Right ventricle myocardium inferior (tissue), 1 donor: ENCODE results near the gene NR1H2. TPM values are rescaled to one million over a fixed set of nuclear protein-coding genes. Genes with fewer than 3 reads are reported as not detected.
A peak's percentile ranks its signal among the peaks of the same experiment; 100 is the strongest.
"Not testable (repeated sequence)": the region's sequence is repeated elsewhere in the genome, so short reads cannot be mapped to it uniquely, and the experiment has no call there.

Experiments
- ATAC-seq: fragments of 200-7000 bp; cut with Tn5 transposase; one replicate; pipeline ENCODE4 v1.9.1; 2020; ENCODE audit warnings: mild to moderate bottlenecking, moderate library complexity
- DNase-seq: peaks from one replicate; pipeline ENCODE4 v3.0.0; 2021; ENCODE audit errors: missing footprints
- intact Hi-C: fragments of 100-400 bp; cut with DNase I; formaldehyde crosslinking; loops from one replicate; pipeline ENCODE4 v1.11.0; 2022
- total RNA-seq: library from RNA; stranded (reverse); fragmentation: NEBNext Ultra II Directional; extraction: Animal tissue kit (Norgen Biotek cat#: 25700); gene quantifications from one replicate; pipeline ENCODE4 v1.2.1, GENCODE V29; 2021
- donor health status: DM: no; HTN: yes; CAD: no; lungs with severe emphysema.

Gene NR1H2
- total RNA-seq, 1 donor from 2014 or later = 69.5 TPM

DNA sequence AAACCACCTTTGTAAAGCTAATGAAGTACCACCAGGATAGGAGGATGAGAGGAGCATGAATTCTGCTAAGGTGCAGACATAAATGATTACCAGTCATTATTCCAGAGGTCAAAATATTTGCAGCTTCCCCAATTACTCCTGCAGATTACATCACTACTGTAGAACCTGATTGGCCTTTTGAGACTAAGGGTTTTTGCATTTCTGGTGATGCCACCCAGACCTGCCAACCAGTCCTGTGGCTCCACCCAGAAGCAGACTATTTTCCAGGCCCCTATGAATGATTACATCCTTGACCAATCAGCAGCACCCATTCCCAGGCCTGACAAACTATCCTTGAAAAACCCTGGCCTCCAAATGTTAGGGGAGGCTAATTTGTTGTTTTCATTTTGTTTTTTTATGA is 35.9 kb upstream of the NR1H2 start:
- DNase-seq (no peak), ATAC-seq (no peak)
- intact Hi-C loops = no loop called here

GRCh38 chr19:50341091-50341564 is 35.1 kb upstream of the NR1H2 start:
- no peak for DNase-seq
- intact Hi-C loops = no loop called here
- peak; percentile 78 for ATAC-seq

DNA sequence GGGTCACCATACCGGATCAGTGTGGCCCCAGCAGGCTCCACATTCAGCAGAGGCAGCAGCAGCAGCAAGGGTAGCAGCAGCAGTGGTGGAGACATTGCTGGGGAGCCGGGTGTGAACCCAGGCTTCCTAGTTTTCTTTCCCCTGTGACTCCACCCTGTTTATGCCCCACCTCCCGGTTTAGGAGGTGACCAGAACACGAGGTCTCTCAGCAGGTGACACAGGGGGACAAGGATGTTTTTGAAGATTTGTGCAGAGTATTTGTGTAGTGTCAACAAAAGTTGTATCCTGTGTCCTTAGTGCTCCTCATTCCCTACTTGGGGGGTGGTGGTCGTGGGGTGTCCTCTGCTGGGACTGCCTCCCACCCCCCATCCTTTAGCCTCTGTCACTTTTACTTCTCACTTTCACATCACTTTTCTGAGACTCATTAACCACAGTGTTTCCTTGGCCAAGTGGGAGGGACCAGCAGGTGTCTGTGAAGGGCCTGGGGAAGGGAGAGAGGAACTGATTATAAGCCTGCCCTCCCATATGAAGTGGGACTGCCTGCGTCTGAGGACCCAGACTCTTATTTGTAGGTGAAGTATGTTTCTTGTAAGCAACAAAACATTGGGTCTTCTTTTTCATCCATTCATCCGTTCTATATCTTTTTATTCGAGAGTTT is 31.5 kb upstream of the NR1H2 start:
- no peak for DNase-seq
- ATAC-seq = no peak
- intact Hi-C loops = no loop called here

GRCh38 chr19:50347089-50347581 is 29.1 kb upstream of the NR1H2 start:
- DNase-seq, ATAC-seq, intact Hi-C loops: not testable (repeated sequence)

- ATAC-seq (no peak), DNase-seq (no peak)
- intact Hi-C loops = no loop called here
Measured at GRCh38 chr19:50349277-50350057, 26.8 kb upstream of the NR1H2 start.

DNA sequence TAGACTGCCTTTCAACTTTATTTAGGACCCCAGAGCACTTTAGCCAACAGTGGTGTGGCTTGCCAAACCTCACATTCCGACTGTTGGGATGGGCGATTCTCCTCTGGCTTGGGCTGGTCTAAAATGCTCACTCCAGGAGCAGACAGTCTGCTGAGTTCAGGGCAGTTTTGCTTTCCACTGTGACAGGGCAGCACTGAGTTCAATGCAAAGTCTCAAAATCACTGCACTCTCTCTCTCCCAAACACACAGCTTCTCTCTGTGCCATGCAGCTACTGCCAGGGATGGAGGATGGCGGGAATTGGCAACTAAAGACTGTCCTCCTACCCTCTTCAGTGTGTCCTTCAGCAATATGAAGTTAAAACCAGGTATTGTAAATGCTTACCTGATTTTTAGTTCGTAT is 24.0 kb upstream of the NR1H2 start:
- DNase-seq (no peak), ATAC-seq (no peak)
- intact Hi-C loops = no loop called here

DNA sequence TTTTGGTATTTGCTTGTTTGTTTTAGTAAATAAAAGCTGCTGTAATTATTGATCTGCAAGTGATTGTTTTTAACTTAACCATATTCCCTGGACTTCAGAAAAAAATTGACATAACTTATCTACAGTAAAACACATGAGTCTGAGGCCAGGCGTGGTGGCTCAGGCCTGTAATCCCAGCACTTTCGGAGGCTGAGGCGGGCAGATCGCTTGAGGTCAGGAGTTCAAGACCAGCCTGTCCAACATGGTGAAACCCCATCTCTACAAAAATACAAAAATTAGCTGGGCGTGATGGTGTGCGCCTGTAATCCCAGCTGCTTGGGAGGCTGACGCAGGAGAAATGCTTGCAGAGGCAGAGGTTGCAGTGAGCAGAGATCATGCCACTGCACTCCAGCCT is 22.8 kb upstream of the NR1H2 start:
- DNase-seq, ATAC-seq, intact Hi-C loops: not testable (repeated sequence)

GRCh38 chr19:50356691-50357177 is 19.5 kb upstream of the NR1H2 start:
- intact Hi-C loops = loop anchor here (1.0 to 5.0 kb wide), 2 partner anchors 105 to 426 kb away; no protein-coding TSS in a partner anchor
- no peak for DNase-seq
- no peak for ATAC-seq

DNA sequence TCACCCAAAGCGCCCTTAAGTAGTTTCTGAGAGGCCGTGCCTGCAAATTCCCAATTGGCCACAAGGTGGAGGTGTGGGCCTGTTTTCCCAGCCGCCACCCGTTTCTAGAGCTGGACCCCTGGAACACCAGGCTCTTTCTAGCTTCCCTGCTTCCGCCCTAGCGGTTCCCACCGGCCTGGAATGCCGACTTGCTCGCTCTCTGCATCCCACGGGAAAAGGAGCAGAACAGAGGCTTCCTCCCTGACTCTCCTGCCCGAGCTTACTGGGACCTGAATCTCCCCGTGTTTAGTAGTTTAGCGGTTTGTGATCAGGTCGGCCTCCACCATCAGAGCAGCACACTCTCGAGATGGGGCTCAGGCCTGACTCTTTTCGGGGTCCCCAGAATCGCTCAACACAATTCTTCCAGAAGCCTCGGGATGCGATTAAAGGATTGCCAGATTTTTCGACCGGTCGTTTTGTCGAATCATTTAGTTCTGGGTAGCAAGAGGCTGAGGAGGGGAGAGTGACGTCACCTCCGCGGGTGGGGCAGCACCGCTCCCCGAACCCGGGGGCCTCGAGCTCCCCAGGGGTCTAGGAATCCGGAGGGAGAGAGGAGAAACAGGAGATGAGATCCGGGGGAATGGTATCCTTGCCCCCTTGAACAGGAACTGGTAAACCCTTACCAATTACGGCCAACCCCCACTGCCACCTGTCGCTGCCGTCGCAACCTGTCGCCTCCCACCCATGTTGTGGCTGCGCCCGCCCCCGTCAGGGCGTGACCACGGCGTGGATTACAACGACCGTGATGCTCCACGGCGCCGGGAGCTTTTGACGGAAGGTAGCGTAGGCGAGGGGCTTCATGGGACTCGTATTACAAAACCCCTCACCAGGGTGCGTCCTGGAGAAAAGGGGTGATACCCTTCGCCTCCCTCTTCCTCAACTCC is 18.8 kb upstream of the NR1H2 start:
- intact Hi-C loops = loop anchor here (1.0 to 5.0 kb wide), 2 partner anchors 104 to 425 kb away; no protein-coding TSS in a partner anchor
- ATAC-seq = peak; percentile 78
- DNase-seq = peak; percentile 87

GRCh38 chr19:50358483-50359327 is 17.6 kb upstream of the NR1H2 start:
- intact Hi-C loops = loop anchor here (5.0 kb wide), 1 partner anchor 424 kb away; no protein-coding TSS in a partner anchor
- DNase-seq = peak; percentile 91
- peak; percentile 71 for ATAC-seq

- ATAC-seq (no peak), DNase-seq (no peak)
- intact Hi-C loops = loop anchor here (5.0 kb wide), 1 partner anchor 423 kb away; no protein-coding TSS in a partner anchor
Measured at GRCh38 chr19:50359328-50359818, 16.9 kb upstream of the NR1H2 start.

DNA sequence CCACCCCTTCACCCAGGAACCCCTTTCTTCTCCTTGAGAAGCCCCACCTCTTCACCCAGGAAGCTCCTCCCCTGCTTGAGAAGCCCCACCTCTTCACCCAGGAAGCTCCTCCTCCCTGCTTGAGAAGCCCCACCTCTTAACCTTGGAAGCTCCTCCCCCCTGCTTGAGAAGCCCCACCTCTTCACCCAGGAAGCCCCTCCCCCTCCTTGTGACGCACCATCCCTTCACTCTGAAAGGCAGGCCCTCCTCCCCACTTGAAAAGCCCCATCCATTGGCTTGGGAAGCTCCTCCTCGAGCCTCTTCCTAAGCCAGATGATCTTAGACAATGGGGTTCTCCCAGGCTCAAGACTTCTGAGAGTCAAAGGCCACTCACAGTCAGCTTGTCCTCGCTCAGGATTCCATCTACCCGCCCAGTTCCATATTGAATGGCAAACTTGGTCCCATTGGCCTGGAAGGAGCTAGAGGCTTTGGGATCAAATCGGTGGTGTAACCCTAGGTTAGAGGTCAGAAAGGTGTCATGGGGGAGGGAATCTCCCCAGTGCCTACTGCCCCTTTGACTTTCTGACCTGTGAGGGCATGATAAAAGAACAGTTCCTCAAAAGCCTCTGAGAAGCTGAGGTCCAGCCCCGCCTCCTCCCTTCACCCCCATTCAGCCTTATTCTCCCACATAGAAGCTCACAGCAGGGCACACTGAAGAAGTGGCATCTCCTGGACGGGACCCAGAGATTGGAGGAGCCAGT is 14.8 kb upstream of the NR1H2 start:
- intact Hi-C loops = loop anchor here (10.0 kb wide), 1 partner anchor 563 kb away; no protein-coding TSS in a partner anchor
- DNase-seq = no peak
- ATAC-seq = no peak

DNA sequence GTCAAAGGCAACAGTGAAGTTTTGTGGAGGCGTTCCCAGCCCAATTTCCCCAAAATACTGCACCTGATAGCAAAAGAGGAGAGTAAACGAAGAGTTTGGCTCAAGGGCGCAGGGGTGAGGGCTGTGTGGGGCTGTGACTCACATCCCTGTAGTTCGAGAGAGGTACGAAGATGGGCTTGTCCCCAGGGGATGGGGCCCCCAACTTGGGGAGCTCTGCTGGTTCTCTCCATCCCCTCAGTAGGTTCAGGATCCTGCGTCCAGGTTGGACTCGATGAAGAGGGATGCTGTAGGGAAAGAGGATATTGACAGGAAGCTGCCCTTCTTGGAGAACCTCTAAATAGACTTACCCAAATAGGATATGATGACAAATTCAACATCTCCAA is 14.2 kb upstream of the NR1H2 start:
- no peak for ATAC-seq
- intact Hi-C loops = loop anchor here (10.0 kb wide), 1 partner anchor 563 kb away; no protein-coding TSS in a partner anchor
- DNase-seq = no peak

DNA sequence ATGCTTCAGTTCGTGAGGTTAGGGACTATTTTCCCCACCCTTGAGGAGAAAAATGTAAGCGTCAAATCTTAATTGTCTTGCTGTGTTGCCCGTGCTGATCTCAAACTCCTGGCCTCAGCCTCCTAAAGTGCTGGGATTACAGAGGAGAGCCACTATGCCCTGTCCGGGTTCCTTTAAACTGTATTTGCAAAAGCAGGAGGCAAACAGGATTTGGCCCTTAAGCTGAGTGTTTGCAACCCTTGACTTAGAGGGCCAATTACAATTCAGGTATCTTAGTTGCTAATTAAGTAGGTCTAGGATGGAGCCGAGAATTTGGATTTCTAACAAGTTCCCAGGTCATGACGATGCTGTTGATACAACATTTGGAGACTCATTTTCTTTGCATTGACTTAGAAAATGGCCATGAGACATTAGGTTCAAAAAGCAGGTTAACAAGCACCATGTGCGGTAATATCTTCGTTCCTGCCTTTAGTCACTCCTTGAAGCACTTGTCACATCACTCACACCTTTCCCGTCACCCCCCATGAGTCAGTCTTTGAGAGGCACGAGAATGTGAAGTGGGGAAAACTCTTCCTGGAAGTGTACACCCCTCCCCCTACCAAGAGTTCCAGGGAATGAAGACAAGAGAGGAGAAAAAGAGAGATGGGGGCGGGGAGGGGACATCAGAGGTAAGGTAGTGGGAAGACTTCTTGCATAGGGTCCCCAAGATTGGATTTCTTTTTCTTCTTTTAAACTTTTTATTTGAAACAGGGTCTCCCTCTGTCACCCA is 13.4 kb upstream of the NR1H2 start:
- intact Hi-C loops = loop anchor here (10.0 kb wide), 1 partner anchor 562 kb away; no protein-coding TSS in a partner anchor
- ATAC-seq (no peak), DNase-seq (no peak)

- no peak for DNase-seq
- ATAC-seq = no peak
- intact Hi-C loops = loop anchor here (10.0 kb wide), 1 partner anchor 559 kb away; no protein-coding TSS in a partner anchor
Measured at GRCh38 chr19:50365434-50366306, 10.6 kb upstream of the NR1H2 start, which contains the start of gene NAPSA. Gene NAPSA (minus strand): TSS chr19:50365639. CDS start chr19:50365621, 18 bp downstream.
